ENCODE data around the gene IWS1.
A peak's percentile ranks its signal among the peaks of the same experiment; 100 is the strongest.

The IWS1 gene

GRCh38 chr2:127486247-127487058, 39.8 kb downstream of the IWS1 start:
- ATAC-seq: no peak

DNA sequence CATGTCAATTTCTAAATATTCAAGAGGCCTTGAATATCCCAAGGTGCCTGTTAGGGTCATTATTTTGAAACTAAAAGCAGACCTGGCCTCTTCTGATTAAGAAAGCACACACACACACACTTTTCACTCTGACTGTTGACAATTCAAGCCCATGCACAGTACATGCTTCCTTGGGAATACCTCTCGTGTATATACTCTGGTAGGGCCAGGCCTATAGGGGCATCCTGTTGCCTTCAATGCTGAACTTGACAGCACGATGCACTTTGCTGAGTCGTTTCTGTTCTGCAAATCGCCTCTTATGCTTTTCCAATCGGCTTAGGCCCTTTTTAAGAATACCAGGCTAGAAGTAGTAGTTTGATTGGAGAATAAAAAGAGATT, 40.6 kb downstream of the IWS1 start:
- peak in 1 of 2 donors; percentile 51 for ATAC-seq

DNA sequence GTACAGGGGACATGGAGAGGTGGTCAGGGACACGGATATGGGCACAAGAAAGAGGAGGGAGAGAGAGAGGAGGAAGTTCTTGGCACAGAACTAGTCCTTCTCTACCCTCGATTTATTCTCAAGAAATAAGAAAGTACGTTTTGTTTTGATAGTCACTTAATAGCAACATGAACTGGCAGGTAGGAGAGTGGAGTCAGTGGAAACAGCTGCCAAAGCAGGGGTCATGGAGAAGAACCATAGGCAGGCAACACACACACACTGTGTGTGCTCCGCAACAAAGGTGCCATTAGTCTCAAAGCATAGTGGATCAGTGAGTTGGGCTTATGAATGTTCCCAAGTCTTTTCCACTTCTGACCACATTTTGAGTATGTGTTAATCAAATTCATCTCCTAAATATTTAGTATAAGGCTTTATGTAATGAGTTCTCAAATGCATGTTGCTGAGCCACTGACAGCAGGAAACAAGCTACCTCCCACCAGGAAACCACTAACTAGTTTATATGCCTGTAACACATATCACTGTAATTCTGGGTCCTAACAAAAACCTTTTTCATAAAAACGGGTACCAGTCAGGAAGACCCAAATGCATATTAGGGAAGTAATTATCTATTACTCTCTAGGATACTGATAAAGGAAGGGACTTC, 41.1 kb downstream of the IWS1 start:
- ATAC-seq: no peak

GRCh38 chr2:127482031-127482430, 44.3 kb downstream of the IWS1 start:
- no peak for ATAC-seq

DNA sequence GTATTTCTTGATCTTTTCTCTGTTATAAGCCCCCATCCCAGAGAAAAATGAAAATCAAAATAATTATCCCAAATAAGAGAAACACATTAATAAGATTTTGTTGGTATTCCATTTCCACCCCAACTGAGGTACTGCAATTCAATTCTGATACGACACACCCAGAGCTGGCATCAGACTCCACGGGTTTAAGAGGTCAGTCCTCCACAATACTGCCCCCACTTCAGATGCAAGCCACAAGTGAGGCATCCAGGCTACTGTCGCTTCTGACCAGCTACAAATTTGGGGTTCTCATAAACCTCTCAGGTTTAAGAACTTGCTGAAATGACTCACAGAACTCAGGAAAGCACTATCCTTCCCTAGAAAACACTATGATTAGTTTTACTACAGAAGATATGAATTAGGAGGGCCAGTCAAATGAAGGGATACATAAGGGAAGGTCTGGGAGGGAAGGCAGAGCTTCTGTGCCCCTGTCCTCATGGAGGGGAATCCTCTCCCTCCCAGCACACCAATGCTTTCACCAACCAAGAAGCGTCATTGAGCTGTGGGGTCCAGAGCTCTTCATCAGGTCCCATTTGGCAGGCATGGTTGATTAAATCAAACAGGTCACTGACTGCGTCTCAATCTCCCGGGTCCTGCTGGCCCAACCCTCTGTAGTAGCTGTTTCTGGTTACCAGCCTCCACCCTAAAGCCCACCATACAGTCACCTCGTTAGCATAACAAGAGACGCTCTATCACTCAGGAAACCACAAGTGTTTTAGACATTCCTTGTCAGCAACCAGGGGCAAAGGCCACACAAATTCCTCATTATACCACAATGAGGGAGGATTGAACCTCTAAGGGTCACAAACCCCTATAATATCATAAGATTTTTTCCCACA, 46.2 kb downstream of the IWS1 start:
- no peak for ATAC-seq

DNA sequence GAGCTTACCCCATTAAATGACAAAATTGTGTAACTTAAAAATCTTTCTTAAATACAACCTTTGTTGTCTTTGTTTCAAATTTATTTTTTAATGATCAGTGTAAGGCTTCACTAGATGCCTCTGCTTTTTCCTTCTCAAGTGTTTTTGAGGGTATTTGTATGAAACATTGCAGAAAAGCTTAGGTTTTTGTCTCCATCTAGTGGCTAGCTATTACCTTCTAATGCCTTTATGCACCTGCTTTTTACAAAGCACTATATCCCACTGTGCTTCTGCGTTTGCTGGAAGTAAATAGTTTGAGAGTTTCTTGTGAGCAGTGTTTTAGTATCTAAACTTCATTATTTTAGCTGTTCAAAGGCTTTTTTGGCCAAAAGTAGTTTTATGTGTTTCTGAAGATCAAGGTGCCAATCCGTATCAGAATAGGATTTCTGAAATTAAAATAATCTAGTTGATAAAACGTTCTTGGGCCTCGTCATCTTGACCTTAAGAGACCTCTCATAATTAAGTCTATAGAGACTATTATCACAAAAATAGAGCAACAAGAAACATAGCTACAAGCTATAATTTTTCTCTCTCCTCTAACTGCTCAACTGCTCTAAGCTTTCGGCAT, 47.0 kb downstream of the IWS1 start:
- ATAC-seq: peak; percentile 53 to 64

DNA sequence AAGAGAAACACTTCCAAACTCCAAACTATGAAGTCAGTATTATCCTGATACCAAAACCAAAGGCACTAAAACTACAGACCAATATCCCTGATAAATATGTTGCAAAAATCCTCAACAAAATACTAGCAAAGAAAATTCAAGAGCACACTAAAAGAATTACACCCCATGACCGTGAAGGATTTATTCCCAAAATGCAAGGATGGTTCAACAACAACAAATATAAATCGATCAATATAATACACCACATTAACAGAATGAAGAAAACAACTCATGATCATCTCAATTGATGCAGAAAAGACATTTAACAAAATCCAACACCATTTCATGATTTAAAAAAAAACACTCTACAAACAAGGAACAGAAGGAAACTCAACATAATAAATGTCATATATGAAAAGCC, 50.5 kb downstream of the IWS1 start:
- ATAC-seq: no peak

DNA sequence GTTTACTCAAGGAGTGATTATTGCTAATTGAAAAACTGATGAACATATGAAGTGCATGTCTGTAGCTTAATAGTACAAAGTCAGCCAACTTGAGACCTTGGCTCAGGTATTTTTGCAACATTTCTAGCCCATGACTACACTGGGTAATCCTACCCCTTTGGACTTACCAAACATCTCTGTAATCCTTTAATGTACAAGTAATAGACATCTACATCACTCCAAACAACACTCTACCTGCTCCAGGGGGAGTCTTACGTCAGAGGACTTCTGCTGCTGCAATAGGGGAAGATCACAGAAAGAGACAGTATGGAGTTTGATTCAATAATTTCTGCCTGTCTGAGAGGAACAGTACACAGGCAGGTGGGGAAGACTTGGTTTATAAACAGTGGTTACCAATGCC, 54.0 kb downstream of the IWS1 start:
- ATAC-seq: no peak

DNA sequence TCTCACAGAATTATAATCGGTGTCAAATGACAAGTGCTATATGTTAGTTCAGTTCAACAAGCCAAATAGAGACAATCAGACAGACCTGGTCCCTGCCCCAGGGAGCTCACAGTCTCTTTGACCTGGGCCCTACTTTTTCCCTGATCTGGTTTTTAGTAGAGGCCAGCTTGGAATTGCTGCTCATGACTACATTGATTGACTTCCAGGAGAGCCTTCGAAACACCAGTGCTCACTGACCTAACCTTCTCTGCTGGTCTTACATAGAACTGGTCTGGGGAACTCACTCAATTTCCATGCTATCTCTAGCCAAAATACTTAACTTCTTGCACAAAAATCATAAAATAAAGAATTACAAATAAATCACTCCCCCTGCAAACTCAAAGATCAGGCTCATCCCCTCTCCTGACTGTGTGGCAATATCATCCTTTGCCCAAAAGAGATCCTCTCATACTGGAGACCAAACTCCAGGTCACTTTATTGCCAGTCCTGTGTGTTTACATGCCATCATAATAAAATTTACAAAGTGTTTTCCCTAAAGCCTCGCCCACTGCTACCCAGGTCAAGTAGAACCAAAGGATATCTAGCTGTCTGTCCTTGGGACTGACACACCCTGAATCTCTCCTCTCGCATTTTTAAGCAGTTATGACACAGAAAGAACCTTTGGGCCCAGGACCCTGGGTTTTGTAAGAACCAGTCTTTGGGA, 54.9 kb downstream of the IWS1 start:
- ATAC-seq: no peak

GRCh38 chr2:127469974-127470373, 56.3 kb downstream of the IWS1 start:
- no peak for ATAC-seq

DNA sequence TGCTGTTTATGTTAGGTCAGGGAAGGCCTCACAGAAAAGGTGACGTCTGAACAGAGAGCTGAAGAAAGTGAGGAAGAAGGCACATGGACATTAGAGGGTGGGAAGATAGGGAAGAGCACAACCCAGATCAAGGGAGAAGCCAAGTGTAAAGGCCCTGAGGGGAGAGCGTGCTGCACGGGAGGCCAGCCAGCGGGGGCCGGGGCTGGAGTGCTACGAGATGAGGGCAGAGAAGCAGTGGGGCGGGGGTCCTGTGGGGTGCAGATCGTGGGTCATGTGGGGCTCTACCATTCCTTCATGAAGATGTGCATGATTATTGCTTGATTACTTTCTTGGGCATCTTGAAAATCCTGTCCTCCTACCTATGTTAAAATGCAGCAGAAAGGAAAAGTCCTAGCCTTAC, 57.2 kb downstream of the IWS1 start:
- no peak for ATAC-seq

DNA sequence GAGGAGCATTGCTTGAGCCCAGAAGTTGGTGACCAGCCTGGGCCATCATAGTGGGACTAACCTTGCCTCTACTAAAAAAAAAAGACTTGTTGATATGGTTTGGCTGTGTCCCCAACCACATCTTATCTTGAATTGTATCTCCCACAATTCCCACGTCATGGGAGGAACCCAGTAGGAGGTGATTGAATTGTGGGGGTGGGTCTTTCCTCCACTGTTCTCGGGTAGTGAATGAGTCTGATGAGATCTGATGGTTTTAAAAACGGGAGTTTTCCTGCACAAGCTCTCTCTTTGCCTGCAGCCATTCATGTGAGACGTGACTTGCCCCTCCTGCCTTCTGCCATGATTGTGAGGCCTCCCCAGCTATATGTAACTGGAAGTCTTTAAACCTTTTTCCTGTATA, 61.0 kb downstream of the IWS1 start:
- ATAC-seq: peak in 1 of 2 donors; percentile 20

GRCh38 chr2:127464470-127465257, 61.6 kb downstream of the IWS1 start:
- peak; percentile 32 to 43 for ATAC-seq

GRCh38 chr2:127463155-127463991, 62.9 kb downstream of the IWS1 start:
- ATAC-seq: no peak

DNA sequence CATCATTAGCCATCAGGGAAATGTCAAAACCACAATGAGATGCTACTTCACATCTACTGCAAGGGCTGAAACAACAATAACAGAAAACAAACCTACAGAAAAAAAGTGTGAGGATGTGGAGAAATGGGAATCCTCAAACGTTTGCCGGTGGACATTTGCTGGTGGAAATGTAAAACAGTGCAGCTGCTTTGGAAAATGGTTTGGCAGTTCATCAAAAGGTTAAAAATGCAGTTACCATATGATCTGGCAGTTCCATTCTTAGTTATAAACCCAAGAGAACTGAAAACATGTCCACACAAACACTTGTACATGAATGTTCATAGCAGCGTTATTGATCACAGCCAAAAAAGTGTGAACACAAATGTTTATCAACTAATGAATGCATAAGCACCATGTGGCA, 63.8 kb downstream of the IWS1 start:
- ATAC-seq: no peak

GRCh38 chr2:127456960-127457359, 69.3 kb downstream of the IWS1 start:
- ATAC-seq: no peak

DNA sequence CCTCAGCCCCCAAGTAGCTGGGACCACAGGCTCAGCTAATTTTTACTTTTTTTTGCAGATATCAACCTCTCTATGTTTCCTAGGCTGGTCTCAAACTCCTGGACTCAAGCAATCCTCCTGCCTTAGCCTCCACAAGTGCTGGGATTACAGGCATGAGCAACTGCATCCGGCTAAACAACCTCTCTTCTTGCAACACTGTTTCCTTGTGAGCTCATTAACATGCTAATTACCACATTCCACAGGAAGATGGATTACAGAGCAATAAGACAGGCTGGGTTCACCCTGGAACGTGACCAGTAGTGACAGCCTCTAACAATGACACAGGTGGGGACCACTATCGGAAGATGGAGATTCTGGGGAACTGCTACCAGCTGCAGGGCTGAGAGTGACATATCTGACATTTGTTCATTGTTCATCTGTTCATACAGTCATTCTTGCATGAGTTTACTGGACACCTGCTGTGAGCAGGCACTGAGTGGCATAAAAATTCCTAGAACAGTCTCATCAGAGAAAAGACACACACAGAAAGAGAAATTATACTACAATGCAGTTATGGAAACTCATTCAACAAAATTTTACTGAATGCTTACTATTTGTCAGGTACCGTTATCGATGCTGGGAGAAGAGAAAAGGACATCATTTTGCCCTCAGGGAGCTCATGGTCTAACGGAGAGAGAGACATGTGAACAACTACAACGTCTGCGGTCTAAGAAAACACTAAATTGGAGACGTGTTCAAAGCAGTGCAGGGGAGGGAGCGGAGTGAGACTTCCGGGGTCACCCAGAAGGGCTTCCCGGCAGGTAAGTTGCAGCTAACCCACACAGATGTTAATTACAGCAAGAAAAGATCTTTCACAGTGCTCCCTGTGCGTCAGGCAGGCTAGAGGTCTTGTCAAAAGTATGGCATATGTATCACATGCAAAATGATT, 70.5 kb downstream of the IWS1 start:
- ATAC-seq: no peak

DNA sequence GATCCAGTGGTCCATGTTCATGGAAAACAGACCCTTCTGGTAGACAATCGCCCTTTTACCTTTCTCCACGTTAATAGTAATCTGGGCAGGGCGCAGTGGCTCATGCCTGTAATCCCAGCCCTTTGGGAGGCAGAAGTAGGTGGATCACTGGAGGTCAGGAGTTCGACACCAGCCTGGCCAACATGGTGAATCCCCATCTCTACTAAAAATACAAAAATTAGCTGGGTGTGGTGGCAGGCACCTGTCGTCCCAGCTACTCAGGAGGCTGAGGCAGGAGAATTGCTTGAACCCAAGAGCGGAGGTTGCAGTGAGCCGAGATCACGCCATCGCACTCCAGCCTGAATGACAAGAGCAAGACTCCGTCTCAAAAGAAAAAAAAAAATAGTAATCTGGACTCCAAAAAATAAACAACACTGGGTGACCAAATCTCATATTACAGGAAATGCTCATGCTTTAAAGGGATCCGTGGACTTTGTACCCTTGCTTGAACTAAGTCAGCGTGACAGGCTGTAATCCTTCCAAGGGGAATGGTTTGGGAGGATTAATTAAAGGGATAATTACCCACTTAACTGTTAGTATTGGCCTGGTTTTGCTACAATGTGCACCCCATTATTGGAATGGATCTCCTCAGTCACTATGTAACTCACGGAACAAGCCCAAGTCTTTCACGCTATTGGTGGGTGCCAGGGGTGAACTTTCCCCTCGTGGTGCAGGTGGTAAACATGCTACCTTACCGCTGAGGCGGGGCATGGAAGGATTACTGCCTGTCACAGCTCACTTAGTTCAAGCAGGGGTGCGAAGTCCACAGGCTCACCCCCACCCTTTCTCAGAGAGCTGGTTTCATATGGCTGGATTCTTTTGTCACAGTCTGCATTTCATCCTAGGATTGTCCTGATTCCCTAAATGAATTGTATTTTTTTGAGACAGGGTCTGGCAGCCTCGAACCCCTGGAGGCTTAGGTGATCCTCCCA, 71.4 kb downstream of the IWS1 start:
- ATAC-seq: no peak

All from activated CD4-positive, CD25-positive, alpha-beta regulatory T cell treated with anti-CD3 and anti-CD28 coated beads, Interleukin-2, amount 50 U/mL, for 24 hours (primary cell).